MCF 10A (cell line): Measurements from ENCODE around the gene NCMAP. TPM values are rescaled to one million over a fixed set of nuclear protein-coding genes. Genes with fewer than 3 reads are reported as not detected.
"Not testable (repeated sequence)": the region's sequence is repeated elsewhere in the genome, so short reads cannot be mapped to it uniquely, and the experiment has no call there.

Experiments
- BruUV-seq: library from RNA; stranded (reverse); fragments of 400-500 nt; replicated peaks from 2 replicates; lab custom pipeline; 2021; lab: Mats Ljungman, UMichigan
- CTCF ChIA-PET: fragments of 300-600 bp; sonication (Branson Sonifier 250); formaldehyde crosslinking; extraction: SDS; loops from one replicate; lab custom pipeline; 2021; ENCODE audit warnings: antibody characterized with exemption, inconsistent platforms; lab: Yijun Ruan, JAX
- POLR2A ChIA-PET: fragments of 300-600, 350-650 bp; sonication (Branson Sonifier 250); formaldehyde crosslinking; extraction: SDS; loops from one replicate; lab custom pipeline; 2020; ENCODE audit warnings: antibody characterized with exemption, inconsistent platforms; lab: Yijun Ruan, JAX
- DNase-seq: peaks from one replicate; pipeline ENCODE4 v3.0.0-alpha.2; 2018; ENCODE audit not compliant: unreplicated experiment
- H3K27ac Mint-ChIP-seq: one replicate; pipeline ENCODE4 v1.8.0; 2022; ENCODE audit warnings: mild to moderate bottlenecking, low read depth, mixed read lengths; ENCODE audit not compliant: unreplicated experiment
- H3K27me3 Mint-ChIP-seq: one replicate; pipeline ENCODE4 v1.8.0; 2022; ENCODE audit warnings: mixed read lengths; ENCODE audit not compliant: insufficient read depth, unreplicated experiment
- H3K36me3 Mint-ChIP-seq: one replicate; pipeline ENCODE4 v1.8.0; 2022; ENCODE audit warnings: mild to moderate bottlenecking, moderate library complexity, mixed read lengths; ENCODE audit not compliant: insufficient read depth, unreplicated experiment
- H3K4me1 Mint-ChIP-seq: one replicate; pipeline ENCODE4 v1.8.0; 2022; ENCODE audit warnings: mixed read lengths; ENCODE audit not compliant: insufficient read depth, unreplicated experiment
- H3K4me3 Mint-ChIP-seq: one replicate; pipeline ENCODE4 v1.8.0; 2022; ENCODE audit warnings: mild to moderate bottlenecking, moderate library complexity, mixed read lengths; ENCODE audit not compliant: unreplicated experiment
- H3K9me3 Mint-ChIP-seq: one replicate; pipeline ENCODE4 v1.8.0; 2022; ENCODE audit warnings: mixed read lengths; ENCODE audit not compliant: unreplicated experiment
- intact Hi-C: fragments of 100-400 bp; cut with micrococcal nuclease; formaldehyde crosslinking; loops from 2 replicates; pipeline ENCODE4 v1.14.1; 2022
- total RNA-seq: library from RNA; stranded (reverse); gene quantifications from 2 replicates; pipeline ENCODE4 v1.2.3, GENCODE V29; 2022
- TF ChIP-seq, protein P1 (sequence below): fragments of 200-600 bp; IDR thresholded peaks from one replicate; pipeline ENCODE4 v1.8.0; 2022; ENCODE audit warnings: antibody characterized with exemption, mild to moderate bottlenecking; ENCODE audit not compliant: unreplicated experiment

The NCMAP gene
- total RNA-seq, 1 experiment from 2014 or later = not detected

DNA sequence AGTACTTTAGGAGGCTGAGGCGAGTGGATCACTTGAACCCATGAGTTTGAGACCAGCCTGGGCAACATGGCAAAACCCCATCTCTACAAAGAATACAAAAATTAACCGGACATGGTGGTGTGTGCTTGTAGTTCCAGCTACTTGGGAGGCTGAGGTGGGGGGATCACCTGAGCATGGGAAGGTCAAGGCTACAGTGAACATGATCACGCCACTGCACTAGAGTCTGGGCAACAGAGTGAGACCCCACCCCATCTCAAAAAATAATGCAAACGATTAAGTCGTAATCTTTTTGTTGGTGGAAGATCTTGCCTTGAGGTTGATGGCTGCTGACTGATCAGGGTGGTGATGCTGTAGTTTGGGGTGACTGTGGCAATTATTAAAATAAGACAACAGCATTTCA is 47.0 kb upstream of the NCMAP start:
- no TSS peak for BruUV-seq

DNA sequence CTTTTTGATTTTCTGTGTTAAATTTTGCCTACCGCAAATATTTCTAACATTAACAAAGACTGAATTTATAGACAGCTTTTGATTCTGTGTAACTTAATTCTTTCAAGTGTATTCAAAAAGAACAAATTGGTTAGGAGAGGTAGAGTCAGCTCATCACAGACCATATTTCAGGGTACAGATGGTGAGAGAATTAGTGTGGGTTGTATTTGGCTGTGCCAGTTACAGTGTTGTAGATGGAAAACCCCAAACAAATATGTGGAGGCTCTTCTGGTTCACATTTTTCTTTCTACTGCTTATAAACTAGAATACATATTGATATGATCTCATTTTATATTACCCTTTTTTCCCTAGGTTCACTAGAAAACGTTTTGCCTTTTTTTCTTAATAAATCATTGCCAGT is 42.2 kb upstream of the NCMAP start:
- H3K27ac Mint-ChIP-seq = no peak overlapping the region
- peaks cover 15% of the 10 kb centered on the region for H3K4me1 Mint-ChIP-seq
- TF ChIP-seq, protein P1, sequence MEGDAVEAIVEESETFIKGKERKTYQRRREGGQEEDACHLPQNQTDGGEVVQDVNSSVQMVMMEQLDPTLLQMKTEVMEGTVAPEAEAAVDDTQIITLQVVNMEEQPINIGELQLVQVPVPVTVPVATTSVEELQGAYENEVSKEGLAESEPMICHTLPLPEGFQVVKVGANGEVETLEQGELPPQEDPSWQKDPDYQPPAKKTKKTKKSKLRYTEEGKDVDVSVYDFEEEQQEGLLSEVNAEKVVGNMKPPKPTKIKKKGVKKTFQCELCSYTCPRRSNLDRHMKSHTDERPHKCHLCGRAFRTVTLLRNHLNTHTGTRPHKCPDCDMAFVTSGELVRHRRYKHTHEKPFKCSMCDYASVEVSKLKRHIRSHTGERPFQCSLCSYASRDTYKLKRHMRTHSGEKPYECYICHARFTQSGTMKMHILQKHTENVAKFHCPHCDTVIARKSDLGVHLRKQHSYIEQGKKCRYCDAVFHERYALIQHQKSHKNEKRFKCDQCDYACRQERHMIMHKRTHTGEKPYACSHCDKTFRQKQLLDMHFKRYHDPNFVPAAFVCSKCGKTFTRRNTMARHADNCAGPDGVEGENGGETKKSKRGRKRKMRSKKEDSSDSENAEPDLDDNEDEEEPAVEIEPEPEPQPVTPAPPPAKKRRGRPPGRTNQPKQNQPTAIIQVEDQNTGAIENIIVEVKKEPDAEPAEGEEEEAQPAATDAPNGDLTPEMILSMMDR = no peak
- no TSS peak for BruUV-seq
- H3K27me3 Mint-ChIP-seq = no peaks in the 10 kb centered on the region
- H3K36me3 Mint-ChIP-seq = peaks cover 5% of the 10 kb centered on the region
- no peaks in the 10 kb centered on the region for H3K9me3 Mint-ChIP-seq
- CTCF ChIA-PET = no interaction called here
- DNase-seq = no peak
- intact Hi-C loops = no loop called here
- H3K4me3 Mint-ChIP-seq = no peak overlapping the region
- POLR2A ChIA-PET = interaction anchor here (0.6 to 5.8 kb wide), 2 partner anchors 10 to 27 kb away, joined by 3 to 70 read pairs; partner anchors contain the start of gene RCAN3

More for the DNA sequence above, 47.0 kb upstream of the NCMAP start:
- no peak for DNase-seq
- TF ChIP-seq, protein P1 = no peak
- H3K4me1 Mint-ChIP-seq = peaks cover 9% of the 10 kb centered on the region
- intact Hi-C loops = no loop called here
- H3K27ac Mint-ChIP-seq = no peak overlapping the region
- peaks cover 5% of the 10 kb centered on the region for H3K36me3 Mint-ChIP-seq
- POLR2A ChIA-PET = no interaction called here
- H3K27me3 Mint-ChIP-seq = no peaks in the 10 kb centered on the region
- no peak overlapping the region for H3K4me3 Mint-ChIP-seq
- CTCF ChIA-PET = no interaction called here
- H3K9me3 Mint-ChIP-seq = no peaks in the 10 kb centered on the region

GRCh38 chr1:24514946-24515345 is 40.9 kb upstream of the NCMAP start:
- intact Hi-C loops = no loop called here
- no peaks in the 10 kb centered on the region for H3K9me3 Mint-ChIP-seq
- H3K4me3 Mint-ChIP-seq = no peak overlapping the region
- BruUV-seq = no TSS peak
- peaks cover 5% of the 10 kb centered on the region for H3K36me3 Mint-ChIP-seq
- H3K27ac Mint-ChIP-seq = peak overlapping the region; percentile 57
- H3K4me1 Mint-ChIP-seq = peaks cover 15% of the 10 kb centered on the region
- TF ChIP-seq, protein P1 = no peak
- no peak for DNase-seq
- ChIA-PET CTCF (interaction anchor here (1.0 to 1.2 kb wide), 2 partner anchors 11 to 100 kb away, joined by 3 read pairs; partner anchors contain the start of gene NIPAL3), POLR2A (interaction anchor here (0.6 to 5.8 kb wide), 12 partner anchors 10 to 396 kb away, joined by 3 to 70 read pairs (median 5); partner anchors contain the start of genes NIPAL3, RCAN3 and SRRM1)
- no peaks in the 10 kb centered on the region for H3K27me3 Mint-ChIP-seq

DNA sequence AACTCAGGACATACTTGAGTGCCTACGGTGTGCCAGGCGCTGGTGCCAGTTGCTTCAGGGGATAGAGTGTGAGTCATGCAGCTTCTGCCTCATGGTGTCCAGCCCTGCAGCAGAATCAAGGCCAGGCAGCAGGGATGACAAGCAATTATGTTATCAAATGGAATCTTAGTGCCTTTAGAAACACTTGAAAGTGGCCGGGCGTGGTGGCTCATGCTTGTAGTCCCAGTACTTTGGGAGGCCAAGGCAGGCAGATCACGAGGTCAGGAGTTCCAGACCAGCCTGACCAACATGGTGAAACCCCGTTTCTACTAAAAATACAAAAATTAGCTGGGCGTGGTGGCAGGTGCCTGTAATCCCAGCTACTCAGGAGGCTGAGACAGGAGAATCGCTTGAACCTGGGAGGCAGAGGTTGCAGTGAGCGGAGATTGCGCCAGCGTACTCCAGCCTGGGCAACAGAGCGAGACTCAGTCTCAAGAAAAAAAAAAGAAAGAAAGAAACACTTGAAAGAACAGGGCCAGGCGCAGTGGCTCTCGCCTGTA is 40.1 kb upstream of the NCMAP start:
- H3K27me3 Mint-ChIP-seq, H3K36me3 Mint-ChIP-seq, intact Hi-C loops, H3K9me3 Mint-ChIP-seq: not testable (repeated sequence)
- peaks cover 15% of the 10 kb centered on the region for H3K4me1 Mint-ChIP-seq
- CTCF ChIA-PET = interaction anchor here (0.6 to 1.2 kb wide), 7 partner anchors 12 to 265 kb away, joined by 3 to 4 read pairs (median 3); partner anchors contain the start of gene NIPAL3
- BruUV-seq = TSS peak; percentile 100
- peak; percentile 85 for DNase-seq
- POLR2A ChIA-PET = interaction anchor here (0.6 to 5.8 kb wide), 15 partner anchors 9 to 917 kb away, joined by 3 to 70 read pairs (median 3); partner anchors contain the start of genes CLIC4, NIPAL3, RCAN3 and SRRM1
- H3K27ac Mint-ChIP-seq = peak overlapping the region; percentile 57
- peak overlapping the region; percentile 30 for H3K4me3 Mint-ChIP-seq
